AG04449 (cell line): Measurements from ENCODE around the gene GPR139.

Experiments used
- CTCF ChIA-PET: fragments of 350-600 bp; formaldehyde crosslinking; extraction: SDS; loops from one replicate; lab custom pipeline; 2021; ENCODE audit warnings: antibody characterized with exemption; lab: Yijun Ruan, JAX
- POLR2A ChIA-PET: fragments of 400-600, 350-600 bp; formaldehyde crosslinking; extraction: SDS; loops from one replicate; lab custom pipeline; 2020; ENCODE audit warnings: antibody characterized with exemption, inconsistent platforms; lab: Yijun Ruan, JAX
- DNase-seq: peaks from one replicate; pipeline ENCODE4 v3.0.0-alpha.2; 2010; ENCODE audit warnings: low read depth, low spot score
- H3K4me3 ChIP-seq: 2 replicates; pipeline ENCODE4 v1.5.1; 2011; ENCODE audit warnings: low read depth, mild to moderate bottlenecking, control low read depth, low read length
- TF ChIP-seq, protein P1 (sequence below): IDR thresholded peaks from one replicate; pipeline ENCODE4 v1.5.1; 2011; ENCODE audit warnings: mild to moderate bottlenecking, moderate library complexity, low read length, control low read depth, inconsistent platforms; ENCODE audit not compliant: insufficient read depth; ENCODE audit errors: missing control alignments

The GPR139 gene

DNA sequence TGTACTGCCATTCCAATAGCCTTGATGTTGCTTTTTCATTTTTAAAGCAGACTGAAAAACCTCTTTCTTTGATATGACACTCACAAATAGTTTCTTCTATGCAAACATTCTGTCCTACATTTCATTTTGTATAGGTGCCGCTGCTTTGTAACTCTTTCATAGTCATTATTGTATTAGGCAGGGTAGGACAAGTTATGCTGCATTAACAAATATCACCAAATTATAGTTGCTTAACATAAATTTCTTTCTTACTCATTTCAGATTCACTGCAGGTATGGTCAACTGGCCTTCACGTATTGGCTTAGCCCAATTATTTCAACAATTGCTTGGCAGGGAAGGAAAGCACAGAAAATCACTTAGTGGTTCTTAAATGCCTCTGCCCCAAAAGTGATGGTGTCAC, 70.8 kb downstream of the GPR139 start:
- POLR2A ChIA-PET, result no interaction called here
- CTCF ChIA-PET, result no interaction called here
- TF ChIP-seq, protein P1, sequence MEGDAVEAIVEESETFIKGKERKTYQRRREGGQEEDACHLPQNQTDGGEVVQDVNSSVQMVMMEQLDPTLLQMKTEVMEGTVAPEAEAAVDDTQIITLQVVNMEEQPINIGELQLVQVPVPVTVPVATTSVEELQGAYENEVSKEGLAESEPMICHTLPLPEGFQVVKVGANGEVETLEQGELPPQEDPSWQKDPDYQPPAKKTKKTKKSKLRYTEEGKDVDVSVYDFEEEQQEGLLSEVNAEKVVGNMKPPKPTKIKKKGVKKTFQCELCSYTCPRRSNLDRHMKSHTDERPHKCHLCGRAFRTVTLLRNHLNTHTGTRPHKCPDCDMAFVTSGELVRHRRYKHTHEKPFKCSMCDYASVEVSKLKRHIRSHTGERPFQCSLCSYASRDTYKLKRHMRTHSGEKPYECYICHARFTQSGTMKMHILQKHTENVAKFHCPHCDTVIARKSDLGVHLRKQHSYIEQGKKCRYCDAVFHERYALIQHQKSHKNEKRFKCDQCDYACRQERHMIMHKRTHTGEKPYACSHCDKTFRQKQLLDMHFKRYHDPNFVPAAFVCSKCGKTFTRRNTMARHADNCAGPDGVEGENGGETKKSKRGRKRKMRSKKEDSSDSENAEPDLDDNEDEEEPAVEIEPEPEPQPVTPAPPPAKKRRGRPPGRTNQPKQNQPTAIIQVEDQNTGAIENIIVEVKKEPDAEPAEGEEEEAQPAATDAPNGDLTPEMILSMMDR, result no peak
- DNase-seq, result no peak
- H3K4me3 ChIP-seq, result no peak overlapping the region

DNA sequence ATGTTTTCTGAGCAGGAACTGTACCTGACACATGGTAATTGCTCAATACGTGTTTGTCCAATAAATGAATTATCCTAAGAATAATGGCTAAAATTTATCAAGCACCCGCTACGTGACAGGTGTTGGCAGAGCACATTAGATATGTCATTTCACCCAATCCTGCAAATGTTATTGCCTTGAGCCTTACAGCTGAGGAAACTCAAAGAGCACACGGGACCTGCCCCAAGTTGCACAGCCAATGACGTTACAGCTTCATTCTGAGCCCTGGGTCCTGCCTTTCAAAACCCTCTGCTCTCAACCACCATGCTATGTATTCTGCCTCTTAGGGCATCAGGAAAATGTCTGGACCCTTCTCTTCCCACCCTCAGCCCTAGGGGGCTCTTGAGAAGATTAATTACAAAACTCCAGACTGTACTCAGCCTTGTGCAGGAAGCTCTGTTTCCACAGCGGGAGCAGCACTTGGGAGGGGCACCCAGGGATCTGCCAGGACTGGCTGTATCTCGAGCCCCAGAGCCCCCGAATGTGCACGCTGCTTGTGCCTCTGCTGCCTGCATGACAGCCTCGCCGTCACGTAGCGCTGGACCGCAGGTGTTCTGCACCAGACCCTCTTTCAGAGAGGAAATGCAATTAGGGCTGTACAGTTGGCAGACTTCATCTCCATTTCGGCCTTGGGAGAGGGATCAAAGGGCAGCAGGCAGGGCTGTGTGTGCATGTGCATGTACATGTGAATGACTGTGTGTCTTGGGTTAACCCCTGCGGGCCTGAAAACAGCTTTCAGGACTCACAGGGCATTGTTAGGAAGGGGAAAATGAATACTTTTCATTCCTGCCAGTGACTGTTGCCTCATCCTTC, 71.6 kb downstream of the GPR139 start:
- no peak overlapping the region for H3K4me3 ChIP-seq
- no peak for DNase-seq
- TF ChIP-seq, protein P1, result no peak
- ChIA-PET POLR2A (no interaction called here), CTCF (no interaction called here)

DNA sequence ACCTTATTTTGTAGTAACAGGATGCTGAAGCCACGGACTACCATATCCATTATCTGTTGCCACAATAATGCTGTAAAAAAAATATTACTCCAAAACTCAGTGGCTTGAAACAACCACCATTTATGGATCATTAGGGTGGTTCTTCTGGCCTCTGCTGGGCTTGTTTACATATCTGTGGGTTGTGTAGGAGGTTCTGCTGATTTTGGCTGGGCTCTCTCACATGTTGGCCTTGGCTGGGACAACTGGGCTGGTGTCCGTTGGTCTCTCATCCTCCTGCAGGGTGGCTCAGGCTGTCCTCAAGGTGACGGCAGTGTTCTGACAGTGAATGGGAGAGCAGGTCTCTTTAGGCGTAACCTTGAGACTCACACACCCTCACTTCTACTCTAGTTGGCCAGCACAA, 76.0 kb downstream of the GPR139 start:
- DNase-seq, result no peak
- ChIA-PET POLR2A (no interaction called here), CTCF (no interaction called here)
- no peak overlapping the region for H3K4me3 ChIP-seq
- TF ChIP-seq, protein P1, result no peak

DNA sequence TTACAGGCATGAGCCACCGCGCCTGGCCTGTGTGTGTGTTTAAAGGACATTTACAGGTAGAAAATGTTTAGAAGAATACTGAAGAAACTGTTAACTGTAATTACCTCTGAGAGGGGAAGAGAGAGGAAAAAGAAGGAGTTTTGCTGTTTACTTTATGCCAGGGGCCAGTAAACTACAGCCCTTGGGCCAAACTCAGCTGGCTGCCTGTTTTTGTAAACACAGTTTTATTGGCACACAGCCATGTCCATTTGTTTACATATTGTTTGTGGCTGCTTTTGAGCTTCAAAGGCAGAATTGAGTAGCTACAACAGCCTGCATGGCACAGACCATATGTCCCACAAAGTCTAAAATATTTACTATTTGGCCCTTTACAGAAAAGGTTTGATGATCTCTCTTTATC, 76.4 kb downstream of the GPR139 start:
- ChIA-PET POLR2A (no interaction called here), CTCF (no interaction called here)

DNA sequence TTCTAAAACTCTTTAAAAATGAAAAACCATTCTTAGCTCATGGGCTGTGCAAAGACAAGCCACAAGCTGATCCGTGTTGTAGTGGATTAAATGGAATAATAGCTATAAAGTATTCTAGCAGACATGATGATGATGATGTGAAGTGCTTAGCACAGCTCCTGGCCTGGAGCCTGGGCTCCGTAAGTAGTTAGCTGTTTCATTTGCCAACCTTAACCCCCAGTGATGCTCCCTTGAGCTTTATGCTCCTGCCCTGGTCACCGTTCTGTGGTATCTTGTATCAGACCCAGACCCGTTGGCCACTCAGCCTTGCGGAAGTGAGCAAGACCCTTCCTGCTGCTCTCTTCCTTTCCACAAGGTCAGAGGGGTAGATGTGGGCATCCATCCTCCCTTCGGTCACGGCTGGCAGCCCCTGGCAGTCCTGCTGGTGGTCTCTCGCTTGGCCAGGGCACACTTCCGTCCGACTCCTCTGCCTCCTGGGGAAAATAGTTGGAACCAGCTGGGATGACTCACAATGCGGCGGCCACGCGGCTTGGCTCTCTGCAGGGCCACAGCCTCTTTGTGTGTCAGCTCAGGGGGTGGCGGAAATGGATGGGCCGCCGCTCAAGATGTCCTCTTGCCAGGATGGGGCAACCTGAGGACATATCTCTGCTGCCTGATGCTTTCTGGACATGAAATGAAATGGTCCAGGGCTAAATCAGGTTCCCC, 79.1 kb downstream of the GPR139 start:
- ChIA-PET POLR2A (no interaction called here), CTCF (no interaction called here)
- no peak overlapping the region for H3K4me3 ChIP-seq
- TF ChIP-seq, protein P1, result no peak
- no peak for DNase-seq

More for the DNA sequence above, 76.4 kb downstream of the GPR139 start:
- DNase-seq, result no peak
- TF ChIP-seq, protein P1, result no peak
- no peak overlapping the region for H3K4me3 ChIP-seq

DNA sequence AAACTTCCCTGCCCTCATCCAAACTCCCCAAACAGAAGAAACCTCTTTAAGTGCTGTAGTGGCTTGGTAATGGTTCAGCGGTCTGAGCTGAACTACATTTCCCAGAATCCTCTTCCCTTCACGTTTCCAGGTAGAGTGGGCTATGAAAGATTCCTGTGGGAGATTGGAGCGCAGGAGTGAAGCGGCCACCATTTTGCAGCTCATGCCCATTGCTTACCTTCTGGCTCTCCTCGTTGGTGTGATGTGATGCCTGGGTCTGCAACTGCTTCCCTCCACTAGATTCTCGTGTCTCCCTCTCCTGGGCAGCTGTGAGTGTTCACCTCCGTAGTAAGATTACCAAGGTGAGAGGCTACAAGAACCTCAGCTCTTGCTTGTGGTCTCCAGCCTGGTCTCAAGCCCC, 82.1 kb downstream of the GPR139 start:
- H3K4me3 ChIP-seq, result no peak overlapping the region
- ChIA-PET POLR2A (no interaction called here), CTCF (no interaction called here)
- DNase-seq, result no peak
- TF ChIP-seq, protein P1, result no peak
